ENCODE results near the gene VEGFA. TPM values are rescaled to one million over a fixed set of nuclear protein-coding genes. Genes with fewer than 3 reads are reported as not detected.
A peak's percentile ranks its signal among the peaks of the same experiment; 100 is the strongest.

Gene VEGFA
- total and polyA plus RNA-seq, 2 of the 8 experiments (the other 6 are each of a cell fraction or from before 2014, with no cell fraction given): 42.2 to 58.5 TPM

- H3K23ac ChIP-seq (ENCODE audit: insufficient read length): no peak overlapping the region
- no peaks in the 10 kb centered on the region for H3K23me2 ChIP-seq (ENCODE audit: low read depth, low read length)
- FAIRE-seq (no peak), DNase-seq (ENCODE audit: low read depth in 1 of 2, low spot score in 2 of 2) (peak; percentile 27 to 61)
- H2BK15ac ChIP-seq (ENCODE audit: low read length): no peak overlapping the region
- H4K8ac ChIP-seq (ENCODE audit: extremely low read depth, insufficient read depth, low read length): no peak overlapping the region
- WGBS, 2 experiments (ENCODE audit: extremely low coverage in 1 of 2, insufficient coverage in 1 of 2, insufficient read length in 1 of 2, insufficient replicate concordance in 2 of 2, low coverage in 1 of 2, low lambda C conversion rate in 2 of 2, missing lambda C conversion rate in 1 of 2): 66% methylated on average over 4 of the region's 4 CpGs; no CpG with 5 or more reads in 1 of the 2 experiments
- H3K9me3 ChIP-seq (ENCODE audit: insufficient read depth in 2 of 2, low read depth in 1 of 2, low read length in 1 of 2): no peaks in the 10 kb centered on the region
- no peak overlapping the region for H2BK20ac ChIP-seq (ENCODE audit: low read length)
- H3K4me1 ChIP-seq (replicated peaks in 1 of 4; ENCODE audit: control insufficient read depth in 3 of 4, insufficient read depth in 4 of 4, low read length in 3 of 4): no peaks in the 10 kb centered on the region
- H3K56ac ChIP-seq (replicated peaks; ENCODE audit: insufficient read length, low read depth, low read length): no peak overlapping the region
- H4K91ac ChIP-seq (replicated peaks; ENCODE audit: insufficient read length, low read length): no peak overlapping the region
- CTCF ChIA-PET (ENCODE audit: partially characterized antibody): interaction anchor here (0.8 to 4.8 kb wide), 46 partner anchors 9 to 262 kb away, joined by 3 to 32 read pairs (median 5); partner anchors contain the start of gene VEGFA
- no peaks in the 10 kb centered on the region for H3K79me1 ChIP-seq (ENCODE audit: low read depth, low read length)
- H3K79me2 ChIP-seq (ENCODE audit: control insufficient read depth in 1 of 2, insufficient read depth in 2 of 2, low read length in 2 of 2): no peaks in the 10 kb centered on the region
- H3K4me3 ChIP-seq (ENCODE audit: extremely low read depth in 1 of 4, insufficient read depth in 2 of 4, low read depth in 3 of 4, low read length in 4 of 4): no peak overlapping the region
- POLR2A ChIA-PET (ENCODE audit: partially characterized antibody): interaction anchor here (2.4 kb wide), 1 partner anchor 41 kb away, joined by 6 read pairs; no protein-coding TSS in a partner anchor
- H2BK120ac ChIP-seq (replicated peaks; ENCODE audit: low read depth, low read length): no peak overlapping the region
- H3K4me2 ChIP-seq (ENCODE audit: insufficient read depth in 1 of 2, low read depth in 2 of 2, low read length in 2 of 2): no peak overlapping the region
- H2BK5ac ChIP-seq (ENCODE audit: low read depth, low read length): no peak overlapping the region
- H2AFZ ChIP-seq (ENCODE audit: low read length): peak overlapping the region; percentile 72; the same call in 1 of the 2 replicates
- H3K36me3 ChIP-seq (ENCODE audit: control insufficient read depth in 2 of 4, insufficient read depth in 4 of 4, low read length in 3 of 4): no peaks in the 10 kb centered on the region
- no peak overlapping the region for H3K14ac ChIP-seq (ENCODE audit: insufficient read length)
- H2BK12ac ChIP-seq (ENCODE audit: low read depth, low read length): 0 out of 2 replicates have a peak overlapping the region, but pooled peaks have one; percentile 56
- H3K4ac ChIP-seq (replicated peaks; ENCODE audit: insufficient read length, low read depth, low read length): no peak overlapping the region
- no peaks in the 10 kb centered on the region for H4K20me1 ChIP-seq (replicated peaks in 1 of 2; ENCODE audit: control insufficient read depth in 1 of 2, insufficient read depth in 2 of 2, low read length in 2 of 2)
- H2AK5ac ChIP-seq (ENCODE audit: low read depth, low read length): no peak overlapping the region
- H3K18ac ChIP-seq (ENCODE audit: extremely low read depth, low read length): peak overlapping the region; percentile 6; the same call in 1 of the 2 replicates
- no peaks in the 10 kb centered on the region for H3K27me3 ChIP-seq (replicated peaks in 1 of 4; ENCODE audit: control insufficient read depth in 3 of 4, extremely low read depth in 1 of 4, insufficient read depth in 3 of 4, low read length in 3 of 4)
- TF ChIP-seq RAD21 (IDR thresholded peaks at IDR 0.05 in 1 of 2, conservative IDR thresholded peaks at IDR 0.05 in 1 of 2; ENCODE audit: low read depth in 2 of 2, low read length in 2 of 2): peak; percentile 49 to 61
- no peak for TF ChIP-seq TCF12 (IDR thresholded peaks at IDR 0.05; ENCODE audit: low read depth, low read length)
- peak; percentile 70 to 76 (median 73) for TF ChIP-seq CTCF (IDR thresholded peaks at IDR 0.05; ENCODE audit: control extremely low read depth in 1 of 3, insufficient read depth in 1 of 3, low read depth in 1 of 3, low read length in 3 of 3)
- TF ChIP-seq RBBP5 (IDR thresholded peaks at IDR 0.05; ENCODE audit: borderline replicate concordance, low read depth, low read length): no peak
- no peak overlapping the region for H4K5ac ChIP-seq (ENCODE audit: insufficient read length, low read depth, low read length)
- no peak overlapping the region for H3K27ac ChIP-seq (ENCODE audit: low read depth, low read length)
- no peak overlapping the region for H3K9ac ChIP-seq (replicated peaks in 1 of 4; ENCODE audit: extremely low read depth in 1 of 4, low read depth in 3 of 4, low read length in 3 of 4)
Observed at GRCh38 chr6:43817192-43817591, 47.2 kb downstream of the VEGFA start.
